ELF-1 (cell line): ENCODE data around the gene DPP10.

ENCODE experiments used
- DNase-seq: peaks from one replicate; pipeline ENCODE4 v3.0.0-alpha.2; 2016; ENCODE audit warnings: low read depth, low spot score

DPP10 gene

DNA sequence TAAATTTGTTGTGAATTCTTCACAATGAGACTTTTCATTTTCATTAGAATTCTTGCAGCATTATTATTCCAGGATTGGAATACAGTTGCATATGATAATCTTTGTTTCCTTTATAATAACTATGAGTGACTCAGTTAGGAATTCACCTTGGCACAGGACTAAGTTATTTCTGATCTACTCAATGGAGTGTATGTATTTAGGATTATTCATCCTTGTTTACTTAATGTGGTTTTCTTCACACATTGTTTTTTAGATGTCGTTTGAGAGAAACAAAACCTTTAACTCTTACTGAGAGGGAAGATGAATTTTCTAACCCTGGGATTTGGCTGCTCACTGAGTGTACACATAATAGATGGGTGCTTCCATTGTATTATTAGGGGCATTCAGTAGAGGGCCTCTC, 970.1 kb downstream of the DPP10 start:
- no peak for DNase-seq

DNA sequence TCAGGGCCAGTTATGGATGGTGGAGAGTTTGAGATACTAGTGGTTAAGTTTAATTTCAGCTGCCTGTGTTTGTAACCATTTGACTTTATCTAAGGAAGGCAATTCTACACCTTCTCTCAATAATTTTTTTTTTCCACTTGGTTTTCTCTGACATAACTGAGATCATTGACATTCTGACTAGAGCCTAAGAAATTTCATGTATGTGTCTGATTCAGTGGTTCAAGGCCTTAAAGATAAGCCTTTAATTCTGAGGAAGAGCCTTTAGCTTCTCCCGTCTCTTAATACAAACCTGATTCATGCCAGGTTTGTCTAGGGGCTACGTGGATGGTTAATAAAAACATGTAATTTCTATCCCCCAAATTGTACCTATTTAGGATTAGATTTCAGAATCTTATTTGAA, 971.4 kb downstream of the DPP10 start:
- DNase-seq = no peak

DNA sequence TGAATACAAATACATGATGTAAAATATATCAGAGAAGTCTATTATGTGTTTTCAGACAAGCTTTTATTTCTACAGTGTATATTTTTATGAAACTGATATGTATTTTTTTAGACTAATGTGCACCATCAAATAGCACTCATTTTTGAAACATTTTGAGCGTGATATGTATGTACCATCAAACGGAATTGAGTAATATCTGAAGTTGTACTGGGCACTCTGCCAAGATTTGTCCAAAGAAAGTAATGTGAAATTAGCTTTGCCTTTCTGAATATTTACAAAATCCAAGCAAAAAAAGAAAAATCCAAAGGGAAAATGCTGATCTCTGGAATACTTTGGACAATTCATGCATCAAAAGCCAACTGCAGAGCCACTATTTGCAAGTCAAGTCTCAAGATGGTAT, 972.0 kb downstream of the DPP10 start:
- DNase-seq = no peak

DNA sequence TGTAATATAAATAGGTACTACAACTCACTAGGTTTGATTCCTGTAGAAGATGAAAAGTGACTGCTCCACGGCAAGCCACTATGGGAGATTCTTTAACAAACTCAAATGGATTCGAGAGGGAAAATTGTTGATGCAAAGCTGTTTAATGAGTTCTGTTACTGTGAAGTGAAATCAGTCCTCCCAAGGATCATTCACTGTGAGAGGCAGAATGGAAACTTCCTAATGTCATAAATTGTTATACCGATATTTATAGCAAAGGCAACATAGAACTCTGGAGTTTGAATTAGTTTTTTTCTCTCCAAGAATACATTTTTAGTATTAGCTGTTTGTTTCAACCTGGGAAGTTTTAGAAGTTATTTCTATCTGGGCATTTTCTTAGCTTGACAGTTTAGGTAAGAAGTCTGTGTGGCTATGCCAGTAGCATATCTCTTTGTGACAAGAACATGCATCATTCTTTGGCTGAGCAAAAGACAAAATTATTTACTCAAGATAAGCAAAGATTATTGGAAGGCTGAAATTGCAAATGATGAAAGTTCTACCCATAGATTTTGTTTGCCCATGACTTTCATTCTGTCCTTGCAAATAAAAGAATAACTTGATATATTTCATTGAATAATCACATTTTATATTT, 979.7 kb downstream of the DPP10 start:
- no peak for DNase-seq

DNA sequence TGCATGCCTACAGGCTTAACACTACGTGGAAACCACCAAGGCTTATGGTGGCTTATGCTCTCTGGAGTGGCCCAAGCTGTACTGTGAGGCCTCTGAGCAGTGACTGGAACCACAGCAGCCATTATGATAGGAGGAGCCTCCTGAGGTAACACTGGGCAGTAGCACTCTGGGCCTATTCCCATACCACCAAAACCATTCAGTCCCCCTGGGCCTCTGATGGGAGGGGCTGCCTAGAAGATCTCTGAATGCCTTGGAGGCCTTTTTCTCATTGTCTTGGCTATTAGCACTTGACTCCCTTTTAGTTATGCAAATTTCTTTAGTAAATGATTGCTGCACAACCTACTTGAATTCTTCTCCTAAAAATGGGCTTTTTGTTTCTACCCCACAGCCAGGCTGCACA, 985.0 kb downstream of the DPP10 start:
- DNase-seq = peak; percentile 80

DNA sequence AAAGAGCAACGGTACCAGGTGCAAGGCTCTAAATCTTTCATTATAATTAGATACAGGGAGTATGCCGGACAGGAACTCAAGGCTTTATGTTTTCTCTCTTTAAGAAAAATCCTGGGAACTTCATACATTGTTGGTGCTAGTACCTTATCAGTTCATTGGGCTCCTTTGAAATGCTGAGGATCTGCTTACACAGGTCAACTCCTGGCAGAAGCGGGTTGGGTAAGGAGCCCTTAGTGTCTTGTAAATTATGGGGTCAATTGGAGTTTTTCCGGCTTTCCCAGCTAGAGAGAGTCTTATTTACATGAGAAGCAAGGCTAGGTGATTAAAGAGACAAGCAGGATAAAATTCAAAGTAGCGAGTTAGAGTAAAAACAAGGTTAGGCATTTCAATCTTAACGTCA, 998.3 kb downstream of the DPP10 start:
- peak; percentile 76 for DNase-seq

DNA sequence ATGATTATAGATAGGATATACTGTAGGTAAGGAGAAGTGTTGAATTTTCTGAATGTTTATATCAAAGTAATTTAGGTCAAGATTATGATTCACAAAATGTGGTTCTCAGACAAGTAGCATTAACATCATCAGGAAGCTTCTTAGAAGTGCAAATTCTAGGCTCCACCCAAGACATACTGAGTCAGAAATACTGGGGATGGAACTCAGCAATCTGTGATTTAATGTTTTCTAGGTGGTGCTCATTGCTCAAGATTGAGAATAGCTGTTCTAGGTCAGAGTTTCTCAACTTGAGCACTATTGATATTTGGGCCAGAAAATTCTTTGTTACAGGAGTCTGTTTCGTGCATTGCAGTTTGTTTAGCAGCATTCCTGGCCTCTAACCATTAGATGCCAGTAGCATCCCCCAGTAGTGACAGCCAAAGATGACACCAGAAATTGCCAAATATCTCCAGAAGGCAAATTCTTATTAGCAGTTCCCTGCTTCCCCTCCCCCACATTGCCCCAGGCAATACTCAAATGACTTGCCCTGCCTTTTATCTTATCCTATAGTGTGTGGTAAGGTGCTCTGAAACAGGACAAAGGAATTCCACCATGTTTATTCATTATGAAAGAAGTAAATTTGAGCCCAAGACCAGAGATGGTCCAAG, 1001.2 kb downstream of the DPP10 start:
- DNase-seq = peak; percentile 81

DNA sequence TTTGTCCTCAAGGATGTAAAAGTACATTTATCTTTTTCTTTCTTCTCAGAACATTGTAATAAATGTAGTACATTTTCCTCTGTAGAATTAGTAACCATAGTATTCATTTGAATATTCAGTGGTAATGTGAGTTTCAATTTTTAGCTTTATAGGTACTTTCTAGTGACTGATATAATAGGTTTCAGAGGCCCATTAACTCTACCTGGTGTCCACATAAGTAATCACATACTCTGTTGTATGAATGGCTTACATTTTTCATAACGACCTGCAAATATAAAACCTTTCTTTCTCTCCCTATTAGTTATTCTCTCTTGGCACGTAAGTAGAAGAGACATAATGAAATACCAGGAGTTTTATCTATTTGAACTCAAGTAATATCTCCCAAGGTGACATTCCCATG, 1017.6 kb downstream of the DPP10 start:
- DNase-seq = no peak

DNA sequence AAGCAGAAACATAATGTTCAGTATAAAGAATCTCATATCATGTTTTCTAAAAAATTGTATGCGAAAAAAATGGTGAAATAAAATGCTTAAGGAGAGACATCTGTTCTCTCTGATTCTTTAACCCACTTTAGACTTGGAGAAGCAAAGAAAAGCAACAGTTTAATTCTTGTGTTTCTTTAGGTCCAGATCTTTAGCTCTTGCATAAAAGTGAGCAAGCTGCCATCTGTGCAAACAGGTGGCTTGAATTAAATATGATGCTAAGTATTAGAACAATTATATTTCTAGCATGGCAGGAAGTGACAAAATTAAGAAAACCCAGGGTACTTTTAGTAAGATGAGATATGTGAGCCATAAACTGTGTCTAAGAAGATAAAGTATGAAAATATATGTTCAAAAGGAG, 1038.3 kb downstream of the DPP10 start:
- DNase-seq = no peak

DNA sequence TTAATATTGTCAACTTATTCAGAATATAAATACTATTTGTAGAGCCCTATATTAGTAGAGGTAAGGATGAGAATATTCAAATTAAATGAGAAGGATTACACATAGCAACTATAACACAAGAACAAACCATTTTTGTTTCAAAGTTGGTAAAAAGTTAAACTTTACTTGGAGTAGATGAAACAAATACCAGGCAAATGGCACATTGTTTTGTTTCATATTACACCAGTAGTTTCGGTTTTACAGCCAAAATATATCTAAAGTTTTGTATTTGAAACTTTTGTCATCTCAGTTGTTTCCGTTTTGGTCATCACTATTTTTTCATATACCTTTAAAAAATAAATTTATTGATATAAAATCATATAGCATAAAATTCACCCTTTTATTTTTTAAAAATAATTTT, 1039.4 kb downstream of the DPP10 start:
- DNase-seq = no peak

DNA sequence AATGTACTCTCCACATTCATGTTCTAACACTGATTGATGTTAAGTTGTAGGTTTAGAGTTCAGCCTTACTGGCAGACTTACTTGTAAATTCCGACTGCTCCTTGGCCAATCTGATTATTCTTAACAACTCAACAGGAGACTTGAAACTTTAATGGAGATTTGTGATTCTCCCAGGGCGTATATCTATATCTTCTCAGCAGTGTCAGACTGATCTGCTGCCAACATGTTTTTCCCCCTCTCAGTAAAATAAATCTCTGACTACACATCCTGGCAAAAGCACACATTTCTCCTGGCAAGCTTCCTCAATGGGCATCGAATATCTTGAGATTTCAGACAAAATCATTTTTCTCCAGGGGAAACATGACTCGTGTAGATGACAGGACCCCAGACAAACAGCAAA, 1041.2 kb downstream of the DPP10 start:
- DNase-seq = no peak

DNA sequence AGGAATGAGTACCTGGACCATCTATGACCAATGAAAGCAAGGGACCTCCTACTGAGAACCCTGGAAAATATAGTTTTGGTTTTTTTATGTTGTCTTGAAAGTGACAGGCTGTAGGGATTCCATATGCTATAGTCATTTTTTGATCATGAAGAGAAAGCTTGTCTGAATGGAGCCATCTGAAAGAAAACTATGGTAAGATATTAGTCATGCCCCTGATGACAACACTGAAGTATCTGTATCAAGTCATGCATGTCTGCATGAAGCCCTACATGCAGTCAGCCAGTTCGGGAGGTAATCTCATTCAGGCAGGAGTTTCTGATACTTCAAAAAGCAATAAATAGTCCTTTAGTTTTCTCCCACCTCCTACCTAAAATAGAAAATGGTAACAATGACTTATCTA, 1042.0 kb downstream of the DPP10 start:
- DNase-seq = no peak

DNA sequence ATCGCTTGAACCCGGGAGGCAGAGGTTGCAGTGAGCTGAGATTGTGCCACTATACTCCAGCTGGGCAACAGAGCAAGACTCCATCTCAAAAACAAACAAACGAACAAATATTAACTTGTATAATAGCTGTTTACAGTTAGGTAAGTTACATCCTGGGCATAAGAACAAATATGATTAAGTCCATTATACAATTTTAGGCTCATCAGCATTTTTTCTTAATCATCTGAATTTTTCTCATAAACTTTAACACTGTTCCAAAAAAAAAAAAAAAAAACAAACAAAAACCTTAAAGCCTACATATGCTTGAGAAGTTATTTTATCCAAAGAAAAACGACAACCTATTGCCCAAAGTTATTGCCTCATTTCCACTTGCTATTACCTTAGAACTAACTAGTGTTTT, 1042.5 kb downstream of the DPP10 start:
- DNase-seq = no peak

DNA sequence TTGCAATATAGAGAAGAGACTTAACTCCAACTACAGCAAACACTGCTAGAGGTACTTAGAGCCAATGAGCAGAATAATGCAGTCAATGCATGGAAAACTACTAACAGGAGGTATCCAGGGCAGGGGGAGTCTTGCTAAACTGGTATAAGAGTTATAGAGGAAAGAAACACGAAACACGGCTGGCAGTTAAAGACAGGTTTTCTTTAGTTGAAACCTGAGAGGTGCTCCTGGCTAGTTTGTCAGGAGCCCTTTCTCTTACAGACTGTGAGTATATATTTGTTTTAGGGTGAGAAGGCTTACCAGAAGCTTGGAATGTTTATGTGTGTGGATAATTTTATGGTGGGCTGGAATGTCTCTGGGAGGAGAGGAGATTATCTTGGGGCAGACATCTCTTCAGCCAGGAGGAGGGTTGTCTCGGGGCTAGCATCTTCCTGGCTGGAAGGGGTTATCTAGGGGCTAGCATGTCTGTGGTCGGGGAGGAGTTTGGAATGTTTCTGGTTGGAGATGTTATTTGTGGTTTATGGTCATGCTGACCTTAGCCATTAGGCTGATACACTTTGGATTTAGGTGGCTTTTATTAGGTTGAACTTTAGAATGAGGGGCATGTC, 1048.8 kb downstream of the DPP10 start:
- peak; percentile 75 for DNase-seq

DNA sequence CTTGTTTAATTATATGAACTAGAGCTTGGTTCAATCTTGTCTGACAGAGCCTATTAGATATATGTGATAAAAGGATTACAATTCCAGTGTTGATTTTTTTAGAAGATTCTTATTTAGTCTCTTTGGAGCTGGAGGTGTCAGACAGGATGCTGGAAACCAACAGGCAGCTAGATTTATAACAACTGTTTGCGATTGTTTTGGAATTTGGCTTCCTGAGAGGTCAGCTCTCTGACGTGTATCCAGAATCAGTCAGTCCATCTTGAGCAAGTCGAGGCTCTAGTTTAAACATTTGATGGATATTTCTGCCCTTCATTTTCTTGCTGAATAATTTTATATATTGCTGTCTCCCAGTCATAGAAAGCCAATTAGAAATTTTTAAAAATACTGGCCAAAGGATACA, 1062.9 kb downstream of the DPP10 start:
- no peak for DNase-seq

DNA sequence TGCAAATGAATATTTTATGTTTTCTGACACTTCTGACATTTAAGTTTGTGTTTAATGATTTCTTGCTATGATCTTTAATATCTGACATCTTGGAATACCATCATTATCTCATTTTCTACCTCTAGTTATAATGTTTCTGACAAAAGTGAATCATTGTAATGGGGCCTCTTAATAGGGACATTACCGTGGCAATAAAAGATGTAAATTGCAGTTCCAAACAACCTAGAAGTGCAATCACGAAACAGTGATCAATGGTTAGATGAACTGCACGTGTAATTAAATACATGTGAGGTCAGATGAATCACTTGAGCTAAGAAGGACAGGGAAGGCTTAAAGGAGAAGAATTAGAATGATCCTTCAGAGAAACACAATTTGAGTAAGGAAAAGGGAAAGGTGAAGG, 1078.3 kb downstream of the DPP10 start:
- DNase-seq = no peak

DNA sequence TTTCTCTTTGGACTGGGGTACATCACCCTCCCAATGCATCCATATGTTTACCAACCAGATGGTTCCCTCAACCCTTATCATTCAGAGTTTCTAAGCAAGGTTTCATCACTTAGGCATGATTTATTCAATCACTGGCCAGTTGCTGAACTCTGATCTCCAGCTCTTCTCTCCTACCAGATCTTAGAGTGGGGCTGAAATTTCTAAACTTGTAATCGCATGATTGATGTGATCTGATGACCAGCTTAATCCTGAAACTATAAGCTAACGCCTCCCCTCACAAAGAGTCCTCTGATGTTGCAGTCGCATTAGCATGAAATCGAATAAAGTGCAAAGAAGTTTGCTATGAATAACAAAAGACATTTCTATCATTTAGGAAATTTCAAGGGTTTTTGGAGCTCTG, 1082.0 kb downstream of the DPP10 start:
- no peak for DNase-seq

DNA sequence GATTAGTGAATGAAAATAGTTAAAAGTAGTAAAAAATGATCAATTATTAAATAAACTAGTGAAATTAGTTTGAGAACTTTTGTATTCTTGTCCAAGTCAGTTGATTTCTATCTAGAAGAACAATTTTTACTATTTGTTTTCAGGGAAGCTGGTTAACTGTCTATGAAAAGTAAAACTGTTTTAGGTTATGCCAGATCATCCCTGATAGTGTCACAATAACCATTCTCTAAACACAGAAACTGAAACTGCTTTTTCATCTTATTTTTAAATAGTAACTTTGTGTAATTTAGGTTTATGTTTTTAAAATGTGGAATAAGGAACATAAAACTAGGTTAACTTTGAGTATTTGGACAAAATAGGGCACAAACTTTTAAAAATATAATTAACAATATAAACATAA, 1087.2 kb downstream of the DPP10 start:
- no peak for DNase-seq

DNA sequence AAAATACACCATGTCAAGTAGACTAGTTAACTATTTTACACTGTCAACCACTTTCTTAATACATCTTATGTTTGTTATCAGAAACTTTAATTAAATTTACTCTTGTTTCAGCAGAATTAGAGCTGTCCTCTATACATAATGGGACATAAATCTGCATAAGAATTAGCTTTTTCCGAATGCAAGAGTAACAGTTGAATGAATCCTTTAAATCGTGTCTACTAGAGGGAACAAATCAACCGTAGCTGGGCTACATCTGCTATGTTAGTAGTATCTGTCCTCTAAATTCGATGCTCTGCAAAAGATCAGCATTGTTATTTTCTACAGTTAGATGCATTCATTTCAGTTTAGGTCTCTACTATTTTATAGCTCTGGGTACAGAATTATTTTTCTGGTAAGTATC, 1090.6 kb downstream of the DPP10 start:
- DNase-seq = no peak

DNA sequence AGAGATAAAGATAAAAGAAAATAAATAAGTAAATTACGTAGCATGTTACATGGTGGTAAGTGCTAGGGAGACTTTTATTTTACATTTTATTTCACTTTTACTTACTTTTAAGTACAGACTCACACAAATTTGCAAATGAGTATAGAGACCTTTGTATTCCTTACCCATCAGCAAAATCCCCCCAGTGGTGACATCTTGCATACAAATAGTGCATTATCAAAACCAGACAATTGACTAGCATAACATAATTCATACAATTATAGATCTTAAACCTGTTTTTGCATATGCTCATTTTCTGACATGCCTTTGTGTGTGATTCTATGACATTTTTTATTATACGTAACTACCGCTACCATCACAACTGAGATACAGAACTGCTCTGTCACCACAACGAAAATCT, 1099.4 kb downstream of the DPP10 start:
- no peak for DNase-seq

DNA sequence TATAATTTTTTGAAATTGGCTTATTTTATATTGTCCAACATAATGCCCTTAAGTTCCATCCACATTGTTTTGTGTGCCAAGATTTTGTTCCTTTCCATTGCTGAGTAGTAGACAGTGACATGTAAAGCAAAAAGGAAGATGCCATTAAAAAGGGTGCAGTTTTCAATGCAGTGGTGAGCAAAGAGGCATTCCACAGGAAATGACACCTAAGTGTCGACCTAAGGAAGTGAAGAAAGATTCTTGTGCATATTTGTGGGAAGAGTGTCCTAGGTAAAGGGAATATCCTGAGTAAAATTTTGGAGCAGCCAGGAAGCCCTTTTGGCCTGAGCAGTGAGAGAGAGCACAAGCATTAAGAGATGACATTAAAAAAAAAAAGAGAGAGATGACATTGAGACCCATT, 1099.9 kb downstream of the DPP10 start:
- DNase-seq = no peak

DNA sequence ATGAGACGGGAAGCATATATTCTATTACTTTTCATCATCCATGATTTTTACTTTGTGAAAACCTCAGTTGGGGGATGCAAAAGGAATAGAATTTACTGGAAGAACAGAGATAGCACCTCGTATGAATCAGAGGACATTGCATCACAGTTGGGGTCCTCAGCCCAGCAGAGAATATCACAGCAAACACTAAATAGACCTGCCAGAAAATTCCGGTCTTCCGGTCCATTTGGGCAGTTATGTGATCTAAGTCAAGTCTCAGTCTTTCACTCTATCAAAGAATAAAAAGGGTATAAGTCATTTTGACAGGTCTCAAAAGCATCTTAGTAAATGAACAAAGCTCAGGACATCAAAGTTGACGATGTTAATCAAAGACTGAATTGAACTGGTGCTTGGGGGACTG, 1100.6 kb downstream of the DPP10 start:
- DNase-seq = no peak

DNA sequence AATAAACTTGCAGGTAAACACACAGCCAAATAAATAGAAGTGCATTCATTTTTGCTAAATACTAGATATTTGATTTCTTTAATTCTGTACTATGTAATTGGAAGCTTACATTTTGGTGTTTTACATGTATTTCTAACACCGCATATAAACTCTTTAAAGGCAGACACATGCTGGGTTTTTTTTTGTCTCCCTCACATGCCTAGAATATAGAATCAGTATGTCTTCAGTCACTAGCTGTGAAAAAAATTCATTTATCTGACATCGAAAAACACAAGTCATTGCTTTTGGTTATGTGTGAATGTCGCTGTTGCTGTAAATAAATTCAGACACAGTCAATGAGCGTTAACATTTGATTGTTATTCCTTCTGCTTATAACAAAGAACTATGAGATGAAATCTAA, 1101.0 kb downstream of the DPP10 start:
- DNase-seq = no peak
